Glutamatergic neuron (in vitro differentiated cells): ENCODE measurements around the gene WDR19. TPM values are rescaled to one million over a fixed set of nuclear protein-coding genes. Genes with fewer than 3 reads are reported as not detected.

Experiments used
- DNase-seq: peaks from one replicate; pipeline ENCODE4 v3.0.0; 2022
- H3K27ac Mint-ChIP-seq: one replicate; pipeline ENCODE4 v1.8.0; 2020; ENCODE audit warnings: mild to moderate bottlenecking, mixed read lengths, inconsistent platforms; ENCODE audit not compliant: unreplicated experiment
- H3K27me3 Mint-ChIP-seq: one replicate; pipeline ENCODE4 v1.8.0; 2020; ENCODE audit warnings: mild to moderate bottlenecking, moderate library complexity, mixed read lengths, inconsistent platforms; ENCODE audit not compliant: unreplicated experiment
- H3K36me3 Mint-ChIP-seq: one replicate; pipeline ENCODE4 v1.8.0; 2020; ENCODE audit warnings: mild to moderate bottlenecking, mixed read lengths, inconsistent platforms; ENCODE audit not compliant: unreplicated experiment
- H3K4me1 Mint-ChIP-seq: one replicate; pipeline ENCODE4 v1.8.0; 2020; ENCODE audit warnings: mild to moderate bottlenecking, low read depth, mixed read lengths, inconsistent platforms; ENCODE audit not compliant: unreplicated experiment
- H3K4me3 Mint-ChIP-seq: one replicate; pipeline ENCODE4 v1.8.0; 2020; ENCODE audit warnings: mild to moderate bottlenecking, mixed read lengths, inconsistent platforms; ENCODE audit not compliant: unreplicated experiment
- H3K9me3 Mint-ChIP-seq: one replicate; pipeline ENCODE4 v1.8.0; 2020; ENCODE audit warnings: mild to moderate bottlenecking, moderate library complexity, mixed read lengths, inconsistent platforms; ENCODE audit not compliant: unreplicated experiment
- CTCF ChIP-seq: fragments of 200-600 bp; sonication (generic); IDR thresholded peaks from one replicate; pipeline ENCODE4 v1.5.0; 2021; ENCODE audit not compliant: partially characterized antibody, unreplicated experiment
- total RNA-seq: library from RNA; stranded (reverse); fragmentation: NEBNext Ultra II Directional; extraction: Animal tissue kit (Norgen Biotek cat#: 25700); gene quantifications from one replicate; pipeline ENCODE4 v1.2.1, GENCODE V29; 2021; ENCODE audit not compliant: unreplicated experiment

WDR19 gene
- total RNA-seq, 1 donor from 2014 or later = 48.6 TPM

GRCh38 chr4:39154009-39154408 is 28.3 kb upstream of the WDR19 start:
- no peak for TF ChIP-seq CTCF
- no peak for DNase-seq
- H3K27ac Mint-ChIP-seq = no peak overlapping the region
- H3K4me3 Mint-ChIP-seq = no peak overlapping the region
- H3K4me1 Mint-ChIP-seq = peaks cover 13% of the 10 kb centered on the region
- H3K36me3 Mint-ChIP-seq = no peaks in the 10 kb centered on the region
- peaks cover 1% of the 10 kb centered on the region for H3K27me3 Mint-ChIP-seq
- H3K9me3 Mint-ChIP-seq = peaks cover 1% of the 10 kb centered on the region

GRCh38 chr4:39157520-39157919 is 24.8 kb upstream of the WDR19 start:
- Mint-ChIP-seq H3K27ac (no peak overlapping the region), H3K4me1 (no peaks in the 10 kb centered on the region), H3K27me3 (no peaks in the 10 kb centered on the region), H3K4me3 (no peak overlapping the region), H3K36me3 (no peaks in the 10 kb centered on the region), H3K9me3 (no peaks in the 10 kb centered on the region)
- no peak for DNase-seq
- no peak for TF ChIP-seq CTCF

GRCh38 chr4:39166177-39166576 is 16.2 kb upstream of the WDR19 start:
- Mint-ChIP-seq H3K27ac (no peak overlapping the region), H3K36me3 (no peaks in the 10 kb centered on the region), H3K27me3 (no peaks in the 10 kb centered on the region), H3K4me3 (no peak overlapping the region), H3K4me1 (no peaks in the 10 kb centered on the region), H3K9me3 (peaks cover 3% of the 10 kb centered on the region)
- no peak for TF ChIP-seq CTCF
- no peak for DNase-seq

- Mint-ChIP-seq H3K4me1 (no peaks in the 10 kb centered on the region), H3K4me3 (no peak overlapping the region), H3K9me3 (peaks cover 3% of the 10 kb centered on the region), H3K27me3 (no peaks in the 10 kb centered on the region), H3K36me3 (no peaks in the 10 kb centered on the region), H3K27ac (no peak overlapping the region)
- DNase-seq = no peak
- TF ChIP-seq CTCF = no peak
Observed at GRCh38 chr4:39166669-39167068, 15.7 kb upstream of the WDR19 start.

GRCh38 chr4:39169426-39169825 is 12.9 kb upstream of the WDR19 start:
- Mint-ChIP-seq H3K4me1 (no peaks in the 10 kb centered on the region), H3K4me3 (no peak overlapping the region)
- DNase-seq = no peak

More at GRCh38 chr4:39169426-39169825, 12.9 kb upstream of the WDR19 start:
- H3K9me3 Mint-ChIP-seq = peaks cover 3% of the 10 kb centered on the region
- H3K36me3 Mint-ChIP-seq = no peaks in the 10 kb centered on the region
- no peaks in the 10 kb centered on the region for H3K27me3 Mint-ChIP-seq
- H3K27ac Mint-ChIP-seq = no peak overlapping the region
- no peak for TF ChIP-seq CTCF
